WI38 (cell line): ENCODE data around the gene SPOCK3.

ENCODE experiments used
- H3K4me3 ChIP-seq: 2 replicates; pipeline ENCODE4 v1.5.1; 2011; ENCODE audit warnings: low read depth, mild to moderate bottlenecking, control low read depth, low read length
- CTCF ChIP-seq: IDR thresholded peaks from 2 replicates; pipeline ENCODE4 v1.5.1; 2012; ENCODE audit warnings: low read depth, mild to moderate bottlenecking, control low read depth, low read length

The SPOCK3 gene

DNA sequence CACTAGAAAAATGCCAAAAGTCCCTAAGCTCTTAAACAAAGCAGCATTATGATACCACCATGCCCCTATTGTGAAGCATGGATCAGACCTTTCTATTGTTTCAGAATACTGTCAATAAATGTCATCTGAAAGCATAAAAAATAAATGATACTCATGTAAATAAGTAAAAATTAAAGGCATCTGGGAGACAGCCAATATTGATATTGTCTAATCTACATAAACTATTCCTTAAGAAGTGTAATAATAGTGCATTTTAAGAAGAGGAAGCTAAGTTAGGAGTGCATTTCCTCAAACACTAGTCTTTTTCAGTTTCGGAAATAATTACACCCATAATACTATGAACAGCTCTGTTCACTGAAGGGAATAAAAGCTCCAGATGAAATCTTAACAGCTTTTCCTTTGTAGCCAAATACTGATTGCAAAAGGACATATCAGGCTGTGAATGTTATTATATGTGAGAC is 181.6 kb downstream of the SPOCK3 start:
- no peak for TF ChIP-seq CTCF
- no peak overlapping the region for H3K4me3 ChIP-seq

- H3K4me3 ChIP-seq, result no peak overlapping the region
- TF ChIP-seq CTCF, result no peak
Observed at GRCh38 chr4:167049257-167049656, 185.0 kb downstream of the SPOCK3 start.

- no peak for TF ChIP-seq CTCF
- H3K4me3 ChIP-seq, result no peak overlapping the region
Observed at GRCh38 chr4:167041524-167041923, 192.8 kb downstream of the SPOCK3 start.

DNA sequence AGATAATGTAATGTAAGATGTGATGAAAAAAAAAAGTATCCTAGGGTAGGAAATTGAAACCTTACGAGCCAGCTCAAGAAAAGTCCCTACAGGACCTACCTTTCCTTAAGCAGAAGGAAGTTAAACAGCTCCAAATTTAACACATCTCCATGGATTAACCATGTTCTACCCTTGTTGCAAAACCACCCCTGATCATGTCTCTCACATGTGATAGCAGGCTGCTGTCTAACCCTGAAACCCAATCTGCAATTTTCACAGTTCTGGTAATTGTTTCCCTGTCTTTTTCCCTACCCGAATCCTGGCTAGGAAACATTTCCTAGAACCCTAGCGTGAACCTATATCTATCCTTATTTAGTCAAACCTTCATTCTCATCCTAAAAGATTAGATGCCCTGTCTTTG is 198.9 kb downstream of the SPOCK3 start:
- no peak overlapping the region for H3K4me3 ChIP-seq
- TF ChIP-seq CTCF, result no peak

DNA sequence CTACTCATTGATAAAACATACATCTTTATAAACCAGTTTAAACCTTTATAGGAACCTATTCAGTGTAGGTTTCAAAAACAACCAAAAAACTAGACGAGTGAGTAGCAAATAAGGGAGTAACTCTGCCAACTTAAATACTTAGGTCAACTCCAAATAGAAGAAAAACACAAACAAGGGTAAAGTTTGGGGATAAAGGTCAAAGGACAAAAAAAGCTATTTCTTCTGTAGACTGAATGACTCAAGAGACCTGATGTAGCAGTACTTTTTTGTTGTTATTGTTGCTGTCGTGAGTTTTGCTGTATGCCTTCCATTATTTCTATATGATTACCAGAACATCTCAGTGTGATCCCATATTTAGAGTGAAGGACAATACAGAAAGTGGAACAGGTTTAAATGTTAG is 199.3 kb downstream of the SPOCK3 start:
- TF ChIP-seq CTCF, result no peak
- no peak overlapping the region for H3K4me3 ChIP-seq

- no peak overlapping the region for H3K4me3 ChIP-seq
- TF ChIP-seq CTCF, result no peak
Observed at GRCh38 chr4:167032871-167033270, 201.4 kb downstream of the SPOCK3 start.

DNA sequence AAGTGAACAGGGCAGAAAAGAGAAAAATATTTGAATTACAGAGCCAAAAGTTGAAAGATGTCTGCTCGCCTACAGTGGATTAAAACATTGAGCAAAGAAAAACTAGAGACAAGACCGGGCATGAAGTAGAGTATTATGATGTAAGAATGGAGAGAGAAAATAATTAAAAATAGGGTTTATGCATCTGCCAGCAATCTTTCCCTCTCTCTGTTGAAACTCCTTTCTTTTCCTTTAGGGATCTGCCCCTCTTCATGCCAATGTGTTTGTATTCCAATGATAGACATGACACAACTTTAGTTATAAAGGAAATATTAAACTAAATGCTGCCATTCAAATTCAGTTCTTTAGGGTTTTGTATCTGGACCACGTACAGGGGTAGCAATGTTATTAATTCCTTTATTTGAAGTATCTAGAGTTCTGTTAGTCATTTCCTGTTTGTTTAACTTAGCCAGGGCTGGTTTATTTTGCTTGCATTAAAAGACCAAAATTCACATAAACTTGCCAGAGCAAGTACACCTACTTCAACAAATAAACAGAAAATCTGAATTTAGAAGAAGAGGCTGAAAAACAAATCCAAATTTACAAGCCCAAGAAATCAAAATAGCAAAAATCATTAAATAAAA is 202.6 kb downstream of the SPOCK3 start:
- H3K4me3 ChIP-seq, result no peak overlapping the region
- TF ChIP-seq CTCF, result no peak
